HFF-Myc (cell line): Measurements from ENCODE around the gene ACSS1.

Experiments
- DNase-seq: peaks from one replicate; pipeline ENCODE4 v3.0.0-alpha.2; 2011; ENCODE audit warnings: low read depth; ENCODE audit errors: extremely low read depth
- H3K4me3 ChIP-seq: replicated peaks from 2 replicates; pipeline ENCODE4 v1.5.1; 2011; ENCODE audit warnings: low read depth, mild to moderate bottlenecking, control low read depth, low read length
- CTCF ChIP-seq: IDR thresholded peaks from 2 replicates; pipeline ENCODE4 v1.5.1; 2012; ENCODE audit warnings: mild to moderate bottlenecking, low read depth, low read length, control low read depth; ENCODE audit errors: missing control alignments

The ACSS1 gene

GRCh38 chr20:25089662-25090061 is 31.7 kb upstream of the ACSS1 start:
- H3K4me3 ChIP-seq: no peak overlapping the region
- no peak for DNase-seq
- TF ChIP-seq CTCF: no peak

- no peak for DNase-seq
- H3K4me3 ChIP-seq: no peak overlapping the region
- no peak for TF ChIP-seq CTCF
Measured at GRCh38 chr20:25089096-25089495, 31.2 kb upstream of the ACSS1 start.

- TF ChIP-seq CTCF: no peak
- DNase-seq: no peak
Measured at GRCh38 chr20:25088267-25088666, 30.3 kb upstream of the ACSS1 start.

GRCh38 chr20:25087186-25087929 is 29.4 kb upstream of the ACSS1 start:
- H3K4me3 ChIP-seq: no peak overlapping the region
- TF ChIP-seq CTCF: no peak
- DNase-seq: no peak

More at GRCh38 chr20:25088267-25088666, 30.3 kb upstream of the ACSS1 start:
- no peak overlapping the region for H3K4me3 ChIP-seq

- TF ChIP-seq CTCF: no peak
- DNase-seq: no peak
- no peak overlapping the region for H3K4me3 ChIP-seq
Measured at GRCh38 chr20:25085756-25086495, 28.0 kb upstream of the ACSS1 start.

- no peak for TF ChIP-seq CTCF
- DNase-seq: no peak
- H3K4me3 ChIP-seq: no peak overlapping the region
Measured at GRCh38 chr20:25084626-25085187, 26.8 kb upstream of the ACSS1 start.
